HUES6 (cell line): ENCODE measurements around the gene RPTOR.
"Not testable (repeated sequence)": the region's sequence is repeated elsewhere in the genome, so short reads cannot be mapped to it uniquely, and the experiment has no call there.

Experiments
- H3K27ac ChIP-seq: 2 replicates; pipeline ENCODE4 v1.7.0; 2013; ENCODE audit warnings: low read depth, mild to moderate bottlenecking, low read length, inconsistent platforms
- H3K27me3 ChIP-seq: 2 replicates; pipeline ENCODE4 v1.6.1; 2013; ENCODE audit warnings: low read length; ENCODE audit not compliant: control insufficient read depth, insufficient read depth
- H3K36me3 ChIP-seq: 2 replicates; pipeline ENCODE4 v1.6.1; 2013; ENCODE audit warnings: low read length; ENCODE audit not compliant: control insufficient read depth, insufficient read depth
- H3K4me1 ChIP-seq: 2 replicates; pipeline ENCODE4 v1.6.1; 2013; ENCODE audit warnings: low read length; ENCODE audit not compliant: control insufficient read depth, insufficient read depth
- H3K4me3 ChIP-seq: 2 replicates; pipeline ENCODE4 v1.5.1; 2013; ENCODE audit warnings: low read depth, low read length
- H3K9ac ChIP-seq: one replicate; pipeline ENCODE4 v1.6.1; 2013; ENCODE audit warnings: mild to moderate bottlenecking, low read length
- H3K9me3 ChIP-seq: 2 replicates; pipeline ENCODE4 v1.6.1; 2013; ENCODE audit warnings: low read depth, low read length; ENCODE audit not compliant: control insufficient read depth, insufficient read depth

The RPTOR gene

GRCh38 chr17:80504686-80505413 is 39.8 kb upstream of the RPTOR start:
- Histone ChIP-seq H3K9ac (no peak overlapping the region), H3K27me3 (peaks cover 67% of the 10 kb centered on the region), H3K36me3 (no peaks in the 10 kb centered on the region), H3K27ac (no peak overlapping the region), H3K9me3 (no peaks in the 10 kb centered on the region), H3K4me3 (no peak overlapping the region), H3K4me1 (no peaks in the 10 kb centered on the region)

- not testable (repeated sequence) for H3K4me1 ChIP-seq, H3K9me3 ChIP-seq, H3K4me3 ChIP-seq, H3K36me3 ChIP-seq, H3K27ac ChIP-seq, H3K9ac ChIP-seq
- H3K27me3 ChIP-seq, result peaks cover 68% of the 10 kb centered on the region
Observed at GRCh38 chr17:80507177-80507576, 37.5 kb upstream of the RPTOR start.

- Histone ChIP-seq H3K36me3 (no peaks in the 10 kb centered on the region), H3K9ac (no peak overlapping the region), H3K9me3 (no peaks in the 10 kb centered on the region), H3K27me3 (peaks cover 64% of the 10 kb centered on the region), H3K27ac (no peak overlapping the region), H3K4me1 (no peaks in the 10 kb centered on the region), H3K4me3 (no peak overlapping the region)
Observed at GRCh38 chr17:80507965-80508364, 36.7 kb upstream of the RPTOR start.

GRCh38 chr17:80509311-80509710 is 35.3 kb upstream of the RPTOR start:
- Histone ChIP-seq H3K4me1 (no peaks in the 10 kb centered on the region), H3K27ac (no peak overlapping the region), H3K4me3 (no peak overlapping the region), H3K36me3 (no peaks in the 10 kb centered on the region), H3K27me3 (peaks cover 59% of the 10 kb centered on the region), H3K9me3 (no peaks in the 10 kb centered on the region), H3K9ac (no peak overlapping the region)

DNA sequence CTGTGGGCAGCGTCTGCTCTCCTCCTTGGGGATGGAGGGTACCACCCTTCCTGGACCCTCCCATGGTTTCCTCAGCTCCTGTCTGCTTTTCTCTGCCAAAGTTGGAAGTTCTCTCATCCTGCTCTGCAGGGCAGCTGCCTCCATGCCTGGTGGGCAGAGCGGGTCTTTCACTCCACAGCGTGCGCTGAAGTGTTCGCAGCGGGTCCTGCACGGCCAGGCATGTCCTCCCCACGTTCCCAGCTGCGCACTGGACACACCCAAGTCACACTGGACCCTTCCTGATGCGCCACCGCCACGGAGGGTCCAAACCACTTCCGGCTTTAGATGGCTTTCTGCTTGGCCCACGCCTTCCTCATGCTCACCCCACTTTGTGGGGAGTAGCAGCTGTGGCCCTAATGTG is 34.5 kb upstream of the RPTOR start:
- no peaks in the 10 kb centered on the region for H3K9me3 ChIP-seq
- no peak overlapping the region for H3K4me3 ChIP-seq
- H3K4me1 ChIP-seq, result no peaks in the 10 kb centered on the region
- H3K27me3 ChIP-seq, result peaks cover 51% of the 10 kb centered on the region; the same call in 1 of the 2 replicates
- no peak overlapping the region for H3K27ac ChIP-seq
- no peak overlapping the region for H3K9ac ChIP-seq
- H3K36me3 ChIP-seq, result no peaks in the 10 kb centered on the region

DNA sequence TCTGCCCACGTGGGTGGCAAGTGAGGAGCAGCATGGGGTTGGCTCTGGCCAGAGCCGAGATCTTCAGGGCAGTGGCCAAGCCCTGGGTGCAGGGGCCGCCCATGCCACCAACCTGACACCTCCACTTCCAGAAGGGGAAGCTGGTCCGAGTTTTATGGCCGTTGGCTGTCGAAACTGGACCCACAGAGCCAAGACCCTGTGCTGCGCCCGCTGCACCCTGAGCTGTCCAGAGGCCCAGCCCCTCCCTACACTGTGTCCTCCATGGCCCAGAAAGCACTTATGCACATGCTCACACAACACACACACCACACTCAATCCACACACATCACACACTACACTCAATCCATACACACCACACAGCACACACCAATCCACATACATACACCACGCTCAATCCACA is 33.9 kb upstream of the RPTOR start:
- Histone ChIP-seq H3K4me1 (no peaks in the 10 kb centered on the region), H3K27ac (no peak overlapping the region), H3K27me3 (peaks cover 46% of the 10 kb centered on the region; the same call in 1 of the 2 replicates), H3K9me3 (no peaks in the 10 kb centered on the region), H3K9ac (no peak overlapping the region), H3K4me3 (no peak overlapping the region), H3K36me3 (no peaks in the 10 kb centered on the region)

DNA sequence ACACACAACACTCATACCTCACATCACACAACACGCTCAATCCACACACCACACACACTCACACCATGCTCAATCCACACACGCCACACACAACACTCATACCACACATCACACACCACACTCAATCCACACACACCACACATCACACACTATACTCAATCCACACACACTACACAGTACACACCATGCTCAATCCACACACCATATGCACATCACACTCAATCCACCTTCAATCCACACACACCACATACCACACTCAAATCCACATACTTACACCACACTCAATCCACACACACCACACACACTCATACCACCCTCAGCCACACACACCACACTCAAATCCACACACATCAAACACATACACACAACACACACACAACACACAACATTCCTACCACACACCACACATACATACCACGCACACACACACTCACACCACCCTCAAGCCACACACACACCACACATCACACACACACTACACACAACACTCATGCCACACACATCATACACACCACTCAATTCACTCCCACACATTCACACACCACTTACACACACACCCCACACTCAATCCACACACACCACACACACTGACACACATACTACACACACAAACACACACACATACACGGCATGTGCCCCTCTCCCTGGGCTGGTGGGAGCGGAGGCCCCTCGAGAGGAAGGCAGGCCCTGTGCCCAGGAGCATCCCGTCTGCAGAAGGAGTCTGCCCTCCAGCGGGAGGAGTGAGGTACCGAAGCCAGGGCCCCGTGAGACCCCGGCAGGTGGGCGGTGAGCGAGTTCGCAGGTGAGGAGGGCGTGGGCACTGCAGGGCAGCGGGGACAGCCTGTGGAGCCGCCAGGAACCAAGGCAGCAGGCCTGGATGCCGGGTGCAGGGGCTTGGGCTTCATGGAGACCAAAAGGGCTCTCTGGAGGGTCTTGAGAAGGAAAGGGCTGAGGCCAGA is 33.1 kb upstream of the RPTOR start:
- Histone ChIP-seq H3K27me3 (peaks cover 46% of the 10 kb centered on the region; the same call in 1 of the 2 replicates), H3K4me3 (no peak overlapping the region), H3K9ac (no peak overlapping the region), H3K9me3 (no peaks in the 10 kb centered on the region), H3K27ac (no peak overlapping the region), H3K36me3 (no peaks in the 10 kb centered on the region), H3K4me1 (no peaks in the 10 kb centered on the region)

- H3K4me3 ChIP-seq, result no peak overlapping the region
- H3K36me3 ChIP-seq, result no peaks in the 10 kb centered on the region
- no peak overlapping the region for H3K9ac ChIP-seq
- H3K27ac ChIP-seq, result no peak overlapping the region
- H3K4me1 ChIP-seq, result no peaks in the 10 kb centered on the region
- no peaks in the 10 kb centered on the region for H3K9me3 ChIP-seq
- peaks cover 47% of the 10 kb centered on the region; the same call in 1 of the 2 replicates for H3K27me3 ChIP-seq
Observed at GRCh38 chr17:80512233-80512632, 32.4 kb upstream of the RPTOR start.

- no peaks in the 10 kb centered on the region for H3K36me3 ChIP-seq
- H3K27me3 ChIP-seq, result peaks cover 51% of the 10 kb centered on the region; the same call in 1 of the 2 replicates
- no peak overlapping the region for H3K4me3 ChIP-seq
Observed at GRCh38 chr17:80513201-80513600, 31.4 kb upstream of the RPTOR start.

GRCh38 chr17:80513892-80514291 is 30.7 kb upstream of the RPTOR start:
- Histone ChIP-seq H3K4me1 (no peaks in the 10 kb centered on the region), H3K4me3 (no peak overlapping the region), H3K36me3 (no peaks in the 10 kb centered on the region), H3K27me3 (peaks cover 47% of the 10 kb centered on the region; the same call in 1 of the 2 replicates), H3K9me3 (no peaks in the 10 kb centered on the region), H3K9ac (no peak overlapping the region), H3K27ac (no peak overlapping the region)

More at GRCh38 chr17:80513201-80513600, 31.4 kb upstream of the RPTOR start:
- Histone ChIP-seq H3K27ac (no peak overlapping the region), H3K9ac (no peak overlapping the region), H3K9me3 (no peaks in the 10 kb centered on the region), H3K4me1 (no peaks in the 10 kb centered on the region)
